NCI-H345 treated with DMSO at 0.1 percent for 48 hours (cell line): ENCODE results near the gene PBX4.
"Not testable (repeated sequence)": the region's sequence is repeated elsewhere in the genome, so short reads cannot be mapped to it uniquely, and the experiment has no call there.

Experiments used
- DNase-seq: peaks from one replicate; lab custom pipeline; 2025; ENCODE audit not compliant: unreplicated experiment; lab: John Stamatoyannopoulos, UW

Gene PBX4

GRCh38 chr19:19627621-19628500 is 9.4 kb upstream of the PBX4 start, which contains the start of gene LPAR2:
Gene LPAR2, minus strand, starts transcription at chr19:19628220. Its CDS starts 945 bp downstream, at chr19:19627275.
- peak; percentile 51 for DNase-seq

- DNase-seq = no peak
Measured at GRCh38 chr19:19626516-19627472, 8.3 kb upstream of the PBX4 start.

- DNase-seq = no peak
Measured at GRCh38 chr19:19624032-19624570, 5.6 kb upstream of the PBX4 start.

GRCh38 chr19:19623383-19623782 is 4.9 kb upstream of the PBX4 start:
- DNase-seq = no peak

- DNase-seq = no peak
Measured at GRCh38 chr19:19619849-19620210, 1.3 kb upstream of the PBX4 start.

- no peak for DNase-seq
Measured at GRCh38 chr19:19619181-19619848, 828 bp upstream of the PBX4 start.

GRCh38 chr19:19615086-19615485 is 3.4 kb downstream of the PBX4 start:
- DNase-seq = no peak

- DNase-seq = no peak
Measured at GRCh38 chr19:19613506-19613905, 5.0 kb downstream of the PBX4 start.

- DNase-seq = no peak
Measured at GRCh38 chr19:19610376-19611202, 7.9 kb downstream of the PBX4 start.

- DNase-seq = not testable (repeated sequence)
Measured at GRCh38 chr19:19606686-19607085, 11.8 kb downstream of the PBX4 start.

GRCh38 chr19:19606021-19606420 is 12.5 kb downstream of the PBX4 start:
- no peak for DNase-seq

- no peak for DNase-seq
Measured at GRCh38 chr19:19602713-19603324, 15.7 kb downstream of the PBX4 start.

- DNase-seq = no peak
Measured at GRCh38 chr19:19602136-19602712, 16.3 kb downstream of the PBX4 start.

- no peak for DNase-seq
Measured at GRCh38 chr19:19600793-19601330, 17.6 kb downstream of the PBX4 start.

- not testable (repeated sequence) for DNase-seq
Measured at GRCh38 chr19:19598728-19599451, 19.6 kb downstream of the PBX4 start.

- no peak for DNase-seq
Measured at GRCh38 chr19:19597809-19598306, 20.6 kb downstream of the PBX4 start.

GRCh38 chr19:19595171-19595701 is 23.3 kb downstream of the PBX4 start:
- DNase-seq = no peak

GRCh38 chr19:19594381-19594780 is 24.1 kb downstream of the PBX4 start:
- DNase-seq = no peak
